ENCODE data around the gene CDK6.
"Not testable (repeated sequence)": the region's sequence is repeated elsewhere in the genome, so short reads cannot be mapped to it uniquely, and the experiment has no call there.

DNA sequence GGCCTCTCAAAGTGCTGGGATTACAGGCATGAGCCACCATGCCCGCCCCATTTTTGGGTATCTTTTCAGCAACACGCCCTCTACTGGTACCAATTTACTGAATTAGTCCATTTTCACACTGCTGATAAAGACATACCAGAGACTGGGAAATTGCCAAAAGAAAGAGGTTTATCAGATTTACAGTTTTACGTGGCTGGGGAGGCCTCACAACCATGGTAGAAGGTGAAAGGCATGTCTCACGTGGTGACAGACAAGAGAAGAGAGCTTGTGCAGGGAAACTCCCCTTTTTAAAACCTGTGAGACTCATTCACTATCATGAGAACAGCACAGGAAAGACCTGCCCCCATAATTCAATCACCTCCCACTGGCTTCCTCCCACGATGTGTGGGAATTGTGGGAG lies 27.8 kb upstream of the CDK6 start:
- TF ChIP-seq, protein P1, sequence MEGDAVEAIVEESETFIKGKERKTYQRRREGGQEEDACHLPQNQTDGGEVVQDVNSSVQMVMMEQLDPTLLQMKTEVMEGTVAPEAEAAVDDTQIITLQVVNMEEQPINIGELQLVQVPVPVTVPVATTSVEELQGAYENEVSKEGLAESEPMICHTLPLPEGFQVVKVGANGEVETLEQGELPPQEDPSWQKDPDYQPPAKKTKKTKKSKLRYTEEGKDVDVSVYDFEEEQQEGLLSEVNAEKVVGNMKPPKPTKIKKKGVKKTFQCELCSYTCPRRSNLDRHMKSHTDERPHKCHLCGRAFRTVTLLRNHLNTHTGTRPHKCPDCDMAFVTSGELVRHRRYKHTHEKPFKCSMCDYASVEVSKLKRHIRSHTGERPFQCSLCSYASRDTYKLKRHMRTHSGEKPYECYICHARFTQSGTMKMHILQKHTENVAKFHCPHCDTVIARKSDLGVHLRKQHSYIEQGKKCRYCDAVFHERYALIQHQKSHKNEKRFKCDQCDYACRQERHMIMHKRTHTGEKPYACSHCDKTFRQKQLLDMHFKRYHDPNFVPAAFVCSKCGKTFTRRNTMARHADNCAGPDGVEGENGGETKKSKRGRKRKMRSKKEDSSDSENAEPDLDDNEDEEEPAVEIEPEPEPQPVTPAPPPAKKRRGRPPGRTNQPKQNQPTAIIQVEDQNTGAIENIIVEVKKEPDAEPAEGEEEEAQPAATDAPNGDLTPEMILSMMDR (IDR thresholded peaks at IDR 0.05), result not testable (repeated sequence)
- TF ChIP-seq POLR2A (IDR thresholded peaks at IDR 0.05), result not testable (repeated sequence)

Data from thyroid gland (tissue), 4 donors.